MG63 (cell line): Measurements from ENCODE around the gene ZNF284. TPM values are rescaled to one million over a fixed set of nuclear protein-coding genes. Genes with fewer than 3 reads are reported as not detected.

Experiments used
- DNase-seq: peaks from one replicate; pipeline ENCODE4 v3.0.0-alpha.2; 2020
- H3K27me3 ChIP-seq: fragments of 250-450 bp; sonication (Bioruptor Pico); 2 replicates; pipeline ENCODE4 v1.5.1; 2020; ENCODE audit warnings: mild to moderate bottlenecking, moderate library complexity
- H3K36me3 ChIP-seq: fragments of 250-450 bp; sonication (Bioruptor Pico); 2 replicates; pipeline ENCODE4 v1.5.1; 2020; ENCODE audit warnings: mild to moderate bottlenecking, moderate library complexity
- H3K4me3 ChIP-seq: fragments of 250-450 bp; sonication (Bioruptor Pico); 2 replicates; pipeline ENCODE4 v1.5.1; 2020; ENCODE audit warnings: mild to moderate bottlenecking, moderate library complexity
- H3K9me3 ChIP-seq: fragments of 250-450 bp; sonication (Bioruptor Pico); 2 replicates; pipeline ENCODE4 v1.5.1; 2020; ENCODE audit warnings: mild to moderate bottlenecking, moderate library complexity
- total RNA-seq: library from RNA; depleted of rRNA; stranded (reverse); fragments of >200 nt; shearing (Covaris generic); gene quantifications from 2 replicates; pipeline ENCODE4 v1.2.3, GENCODE V29; 2014; ENCODE audit warnings: low replicate concordance; rRNA removed

Gene ZNF284
- 1.4 and 1.7 TPM in 2 replicates for total RNA-seq

GRCh38 chr19:44071824-44072542 is at the start of gene ZNF284:
TSS of gene ZNF284 (plus strand) at chr19:44072159. CDS start at chr19:44076390, 4,231 bp downstream.
- DNase-seq = peak; percentile 85
- Histone ChIP-seq H3K36me3 (no peaks in the 10 kb centered on the region), H3K27me3 (no peaks in the 10 kb centered on the region), H3K9me3 (peaks cover 13% of the 10 kb centered on the region), H3K4me3 (peak within 1 kb of the TSS; percentile 53)

DNA sequence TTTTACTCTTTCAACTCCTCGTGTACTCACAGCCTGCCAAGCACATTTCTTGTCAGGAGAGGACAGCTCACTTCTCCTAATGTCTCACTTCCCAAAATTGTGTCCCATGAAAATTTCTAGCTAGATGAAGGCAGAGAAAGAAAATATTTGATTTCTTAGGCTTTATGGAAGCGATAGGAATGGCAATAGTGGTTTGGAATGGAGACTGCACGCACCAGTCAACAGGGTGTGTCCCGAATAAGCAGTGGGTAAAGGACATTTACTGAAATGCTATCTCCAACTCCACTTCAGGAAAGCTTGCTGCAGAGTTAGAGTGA is 47.1 kb upstream of the ZNF284 start:
- H3K36me3 ChIP-seq = peaks cover 25% of the 10 kb centered on the region
- no peak for DNase-seq
- peaks cover 22% of the 10 kb centered on the region for H3K9me3 ChIP-seq
- H3K27me3 ChIP-seq = no peaks in the 10 kb centered on the region
- H3K4me3 ChIP-seq = peak overlapping the region; percentile 74

- peaks cover 25% of the 10 kb centered on the region for H3K9me3 ChIP-seq
- peaks cover 30% of the 10 kb centered on the region for H3K36me3 ChIP-seq
- DNase-seq = peak; percentile 88
- no peaks in the 10 kb centered on the region for H3K27me3 ChIP-seq
- peak within 1 kb of the TSS; percentile 74 for H3K4me3 ChIP-seq
These were observed 46.6 kb upstream of the ZNF284 start, which contains the start of gene ZNF222 for GRCh38 chr19:44025217-44025936. TSS of gene ZNF222 (plus strand) at chr19:44025379. CDS start at chr19:44025437, 58 bp downstream.

GRCh38 chr19:44026622-44027021 is 45.3 kb upstream of the ZNF284 start:
- Histone ChIP-seq H3K4me3 (no peak overlapping the region), H3K36me3 (peaks cover 42% of the 10 kb centered on the region), H3K27me3 (no peaks in the 10 kb centered on the region), H3K9me3 (peaks cover 35% of the 10 kb centered on the region)
- DNase-seq = no peak

GRCh38 chr19:44032001-44032610 is 39.9 kb upstream of the ZNF284 start:
- Histone ChIP-seq H3K36me3 (peaks cover 50% of the 10 kb centered on the region), H3K9me3 (peaks cover 45% of the 10 kb centered on the region), H3K27me3 (no peaks in the 10 kb centered on the region), H3K4me3 (no peak overlapping the region)
- no peak for DNase-seq

DNA sequence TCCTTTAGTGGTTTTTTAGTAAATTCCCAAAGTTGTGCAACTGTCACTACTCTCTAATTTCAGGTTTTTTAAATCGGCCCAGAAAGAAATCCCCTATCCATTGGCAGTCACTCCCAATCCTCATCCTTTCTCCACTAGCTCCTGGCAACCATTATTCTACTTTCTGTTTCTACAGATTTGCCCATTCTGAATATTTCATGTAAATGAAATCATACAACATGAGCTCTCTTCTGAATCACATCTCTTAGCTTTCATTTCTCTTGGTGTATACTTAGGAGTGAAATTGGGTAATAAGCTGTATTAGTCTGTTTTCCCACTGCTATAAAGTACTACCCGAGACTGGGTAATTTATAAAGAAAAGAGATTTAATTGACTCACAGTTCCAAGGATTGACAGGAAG is 29.8 kb upstream of the ZNF284 start:
- DNase-seq = no peak
- Histone ChIP-seq H3K4me3 (no peak overlapping the region), H3K9me3 (peaks cover 15% of the 10 kb centered on the region), H3K36me3 (no peaks in the 10 kb centered on the region), H3K27me3 (no peaks in the 10 kb centered on the region)

- H3K9me3 ChIP-seq = peaks cover 16% of the 10 kb centered on the region
- H3K4me3 ChIP-seq = peak overlapping the region; percentile 63
- DNase-seq = no peak
- no peaks in the 10 kb centered on the region for H3K27me3 ChIP-seq
- H3K36me3 ChIP-seq = peaks cover 6% of the 10 kb centered on the region
These were observed 21.0 kb upstream of the ZNF284 start for GRCh38 chr19:44050740-44051649.

DNA sequence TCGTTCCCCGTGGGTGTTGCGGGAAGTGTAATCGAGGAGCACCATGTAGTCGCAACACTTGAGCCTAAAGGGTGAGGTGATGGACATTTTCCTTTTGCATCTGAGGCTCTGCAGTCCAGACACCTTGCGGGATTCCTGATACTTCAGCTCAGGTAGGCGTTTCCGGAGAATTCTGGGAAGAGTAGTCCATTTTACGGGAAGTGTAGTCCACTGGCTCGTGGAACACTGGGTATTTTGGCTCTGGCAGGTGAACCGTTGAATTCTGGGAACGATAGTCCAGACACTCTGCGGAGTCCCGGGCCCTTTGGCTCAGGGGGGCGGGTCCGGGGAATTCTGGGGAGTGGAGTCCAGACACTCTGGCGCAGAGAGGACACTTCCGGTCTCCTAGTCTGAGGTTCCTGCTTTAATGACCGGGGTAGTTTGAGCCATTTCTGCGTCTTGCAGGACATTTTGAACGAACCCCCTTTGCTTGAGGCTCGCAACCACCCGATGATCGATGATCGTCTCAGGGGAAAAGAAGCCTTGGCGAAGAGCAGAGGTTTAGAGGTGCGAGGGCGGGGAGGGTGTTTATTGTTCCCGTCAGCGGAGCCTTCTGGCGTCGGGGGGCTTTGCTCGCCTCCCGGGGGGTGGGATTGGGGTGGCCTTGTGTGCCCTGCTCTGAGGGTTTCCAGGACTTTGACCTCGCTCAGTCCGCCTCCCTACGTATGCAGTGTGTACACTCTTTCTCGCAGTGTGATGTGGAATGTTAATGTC is 20.1 kb upstream of the ZNF284 start, which contains the start of gene ZNF223:
TSS of gene ZNF223 (plus strand) at position 387 of the 753 bp plus-strand sequence. CDS start 3,141 bp downstream, outside the sequence.
- H3K9me3 ChIP-seq = peaks cover 16% of the 10 kb centered on the region
- peaks cover 6% of the 10 kb centered on the region for H3K36me3 ChIP-seq
- H3K4me3 ChIP-seq = peak within 1 kb of the TSS; percentile 63

GRCh38 chr19:44055870-44056269 is 16.1 kb upstream of the ZNF284 start:
- H3K27me3 ChIP-seq = no peaks in the 10 kb centered on the region
- H3K36me3 ChIP-seq = peaks cover 6% of the 10 kb centered on the region
- H3K4me3 ChIP-seq = no peak overlapping the region
- DNase-seq = no peak
- peaks cover 14% of the 10 kb centered on the region for H3K9me3 ChIP-seq

More for the DNA sequence above, 20.1 kb upstream of the ZNF284 start, which contains the start of gene ZNF223:
- no peaks in the 10 kb centered on the region for H3K27me3 ChIP-seq
- DNase-seq = peak; percentile 93

DNA sequence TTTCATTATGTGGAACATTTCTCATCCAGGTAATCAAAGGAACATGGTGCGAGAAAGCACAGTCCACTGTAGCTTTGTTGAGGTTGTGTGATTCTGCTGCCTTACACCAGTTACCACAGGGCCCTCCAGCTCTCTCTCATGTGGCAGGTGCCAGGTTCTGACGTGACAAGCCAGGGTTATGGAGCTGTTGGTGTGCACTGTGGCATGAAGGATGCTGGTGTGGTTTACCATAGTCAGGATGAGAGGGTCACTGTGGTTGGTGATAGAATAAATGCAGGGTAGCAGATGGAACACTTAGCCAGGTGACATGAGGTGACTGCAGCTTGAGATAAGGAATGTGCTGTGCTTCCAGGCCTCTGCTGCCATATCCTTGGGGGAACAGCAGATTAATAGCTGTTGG is 12.7 kb upstream of the ZNF284 start:
- Histone ChIP-seq H3K4me3 (no peak overlapping the region), H3K36me3 (peaks cover 6% of the 10 kb centered on the region), H3K27me3 (no peaks in the 10 kb centered on the region; the same call in 1 of the 2 replicates), H3K9me3 (peaks cover 4% of the 10 kb centered on the region)
- no peak for DNase-seq

DNA sequence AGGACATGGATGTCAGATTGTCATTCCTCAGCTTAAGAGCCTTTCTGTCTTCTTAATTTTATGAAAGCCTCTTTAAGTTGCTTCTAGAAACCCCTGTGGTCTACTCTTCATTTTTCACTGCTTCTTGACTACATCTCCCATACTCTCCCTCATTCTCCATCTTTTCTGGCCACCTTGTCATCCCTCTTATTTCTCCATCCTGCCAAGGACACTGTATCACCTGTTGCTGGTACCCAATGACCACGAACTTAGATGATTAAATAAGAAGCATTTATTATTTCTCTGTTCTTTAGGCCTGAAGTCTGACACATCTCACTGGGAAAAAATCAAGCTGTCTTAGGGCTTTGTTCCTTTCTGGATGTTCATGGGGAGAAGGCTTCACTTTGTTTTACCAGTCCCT is 10.9 kb upstream of the ZNF284 start:
- no peaks in the 10 kb centered on the region; the same call in 1 of the 2 replicates for H3K36me3 ChIP-seq
- H3K9me3 ChIP-seq = peaks cover 14% of the 10 kb centered on the region
- H3K27me3 ChIP-seq = no peaks in the 10 kb centered on the region; the same call in 1 of the 2 replicates

GRCh38 chr19:44066305-44066704 is 5.7 kb upstream of the ZNF284 start:
- DNase-seq = no peak
- no peak overlapping the region for H3K4me3 ChIP-seq
- H3K27me3 ChIP-seq = no peaks in the 10 kb centered on the region; the same call in 1 of the 2 replicates
- H3K36me3 ChIP-seq = peaks cover 6% of the 10 kb centered on the region
- peaks cover 35% of the 10 kb centered on the region for H3K9me3 ChIP-seq

More for the DNA sequence above, 10.9 kb upstream of the ZNF284 start:
- DNase-seq = no peak
- H3K4me3 ChIP-seq = no peak overlapping the region

DNA sequence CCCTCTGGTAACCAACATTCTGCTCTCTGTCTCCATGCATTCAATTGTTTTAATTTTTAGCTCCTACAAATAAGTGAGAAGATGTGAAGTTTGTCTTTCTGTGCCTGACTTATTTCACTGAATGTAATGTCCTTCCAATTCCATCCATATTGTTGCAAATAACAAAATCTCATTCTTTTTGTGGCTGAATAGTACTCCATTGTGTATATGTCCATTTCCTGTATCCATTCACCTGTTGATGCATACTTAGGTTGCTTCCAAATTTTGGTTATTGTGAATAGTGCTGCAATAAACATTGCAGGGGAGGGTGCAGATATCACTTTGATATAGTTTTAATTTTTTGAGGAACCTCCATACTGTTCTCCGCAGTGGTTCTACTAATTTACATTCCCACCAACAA is 2.5 kb upstream of the ZNF284 start:
- no peaks in the 10 kb centered on the region for H3K27me3 ChIP-seq
- H3K9me3 ChIP-seq = peaks cover 34% of the 10 kb centered on the region
- no peak for DNase-seq
- peaks cover 6% of the 10 kb centered on the region for H3K36me3 ChIP-seq
- H3K4me3 ChIP-seq = no peak overlapping the region

DNA sequence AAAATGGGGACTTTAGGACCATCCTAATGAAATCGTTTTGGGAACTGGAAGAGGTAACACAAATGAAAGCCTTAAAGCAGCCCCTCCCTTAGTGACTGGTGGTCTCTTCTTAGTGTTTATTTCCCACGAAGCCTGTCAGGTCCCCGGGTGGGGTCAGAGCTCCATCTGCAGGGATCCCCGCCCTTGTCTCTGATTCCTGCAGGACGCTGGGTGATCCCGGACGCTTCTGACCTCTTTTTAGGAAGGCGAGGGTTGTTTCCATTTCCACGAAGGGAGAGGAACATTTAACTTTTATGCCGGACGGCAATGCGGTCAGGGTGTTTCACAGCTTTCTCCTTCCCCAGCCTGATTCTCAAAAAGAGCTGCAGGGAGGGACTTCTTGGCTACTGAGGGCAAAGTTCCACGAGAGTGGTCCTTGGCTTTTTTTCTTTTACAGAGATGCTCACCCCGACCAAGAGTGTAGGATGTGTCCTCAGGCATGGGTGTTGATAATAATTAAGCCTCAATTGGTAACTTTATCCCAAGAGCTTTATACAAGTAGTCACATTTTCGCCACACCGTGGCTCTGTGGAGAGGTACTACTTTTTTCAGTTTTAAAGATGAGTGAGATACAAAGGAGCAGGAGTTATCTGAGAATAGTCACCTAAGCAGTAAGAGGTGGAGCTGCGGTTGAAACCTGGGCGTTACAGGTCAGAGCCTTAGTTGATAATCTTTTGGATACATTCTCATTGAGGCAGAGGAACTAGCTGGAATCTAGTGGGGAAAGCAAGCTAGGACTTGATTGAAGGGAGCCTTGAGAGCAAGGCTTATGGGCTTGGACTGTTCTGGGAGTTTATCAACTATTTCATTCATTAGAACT is 813 bp downstream of the ZNF284 start:
- no peak for DNase-seq
- Histone ChIP-seq H3K9me3 (peaks cover 8% of the 10 kb centered on the region; the same call in 1 of the 2 replicates), H3K4me3 (peak overlapping the region; percentile 53), H3K27me3 (no peaks in the 10 kb centered on the region), H3K36me3 (no peaks in the 10 kb centered on the region)

DNA sequence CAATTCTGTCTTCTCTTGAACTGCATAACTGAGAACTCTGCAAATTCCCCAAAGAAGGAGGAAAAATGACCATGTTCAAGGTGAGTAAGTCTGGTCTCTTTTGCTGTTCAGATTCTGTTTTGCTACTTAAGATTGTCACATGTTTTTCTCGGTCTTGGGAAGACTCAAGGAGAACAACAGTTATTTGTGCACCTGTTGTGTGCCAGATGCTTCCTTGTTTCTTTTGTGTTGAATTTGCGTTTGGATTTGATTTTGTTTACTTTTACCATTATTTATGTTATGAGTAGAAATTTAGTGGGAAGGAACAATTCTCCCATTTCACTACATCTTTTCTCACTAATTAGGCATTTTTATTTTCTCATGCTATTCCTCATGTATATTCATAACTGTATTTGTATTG is 4.4 kb downstream of the ZNF284 start:
- no peaks in the 10 kb centered on the region for H3K27me3 ChIP-seq
- no peak for DNase-seq
- H3K9me3 ChIP-seq = peaks cover 2% of the 10 kb centered on the region; the same call in 1 of the 2 replicates
- H3K36me3 ChIP-seq = no peaks in the 10 kb centered on the region
- no peak overlapping the region for H3K4me3 ChIP-seq
